IPS-18c (cell line): Measurements from ENCODE around the gene SPSB4.
"Not testable (repeated sequence)": the region's sequence is repeated elsewhere in the genome, so short reads cannot be mapped to it uniquely, and the experiment has no call there.

Experiments used
- H3K4me3 ChIP-seq: 2 replicates; pipeline ENCODE4 v1.7.0; 2013; ENCODE audit warnings: low read depth, mild to moderate bottlenecking, low read length, moderate library complexity; ENCODE audit not compliant: insufficient read depth
- H3K9me3 ChIP-seq: one replicate; pipeline ENCODE4 v1.6.1; 2013; ENCODE audit warnings: mild to moderate bottlenecking, low read length, moderate library complexity; ENCODE audit not compliant: control insufficient read depth, insufficient read depth

Gene SPSB4

GRCh38 chr3:141103067-141103466, 51.9 kb downstream of the SPSB4 start:
- Histone ChIP-seq H3K4me3 (no peak overlapping the region), H3K9me3 (peaks cover 2% of the 10 kb centered on the region)

GRCh38 chr3:141103503-141103902, 52.4 kb downstream of the SPSB4 start:
- H3K9me3 ChIP-seq = peaks cover 2% of the 10 kb centered on the region
- no peak overlapping the region for H3K4me3 ChIP-seq

- Histone ChIP-seq H3K9me3 (peaks cover 2% of the 10 kb centered on the region), H3K4me3 (no peak overlapping the region)
These were observed 53.1 kb downstream of the SPSB4 start for GRCh38 chr3:141104151-141104821.

DNA sequence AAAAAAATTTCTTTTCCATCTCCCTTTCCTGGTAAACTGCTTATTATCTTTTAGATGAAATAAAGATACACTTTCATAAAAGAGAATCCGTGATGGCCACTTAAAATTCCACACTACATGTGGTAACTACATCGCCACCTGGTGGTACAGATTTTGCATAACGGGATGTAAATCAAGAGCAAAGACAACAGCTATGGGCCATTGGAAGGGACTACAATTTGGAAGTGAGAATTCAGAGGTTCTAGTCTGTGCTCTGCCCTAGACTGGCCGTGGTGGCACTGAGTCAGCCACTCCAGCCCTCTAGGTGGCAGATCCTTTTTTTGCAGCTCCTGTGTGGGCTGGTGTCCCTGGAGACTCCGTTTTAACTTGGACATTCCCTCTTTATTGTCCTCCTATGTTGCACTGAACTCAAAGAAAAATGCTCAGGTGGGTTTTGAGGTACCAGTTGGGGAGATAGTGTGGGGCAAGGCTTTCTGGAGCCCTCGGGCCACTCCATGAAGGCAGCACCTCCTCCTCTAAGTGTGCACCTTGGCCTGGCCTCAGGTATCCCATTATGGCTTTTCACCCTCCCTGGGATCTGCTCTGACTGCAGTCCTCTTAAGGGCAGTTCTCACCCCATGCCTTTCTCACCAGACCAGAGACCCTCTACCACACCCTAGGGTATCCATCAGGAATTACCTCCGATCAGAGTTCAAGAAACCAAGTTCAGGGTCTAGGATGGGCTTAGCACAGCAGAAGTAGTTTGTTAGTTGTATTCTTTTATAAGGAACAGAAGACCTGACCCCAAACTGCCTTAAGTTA, 54.9 kb downstream of the SPSB4 start:
- H3K4me3 ChIP-seq = no peak overlapping the region

DNA sequence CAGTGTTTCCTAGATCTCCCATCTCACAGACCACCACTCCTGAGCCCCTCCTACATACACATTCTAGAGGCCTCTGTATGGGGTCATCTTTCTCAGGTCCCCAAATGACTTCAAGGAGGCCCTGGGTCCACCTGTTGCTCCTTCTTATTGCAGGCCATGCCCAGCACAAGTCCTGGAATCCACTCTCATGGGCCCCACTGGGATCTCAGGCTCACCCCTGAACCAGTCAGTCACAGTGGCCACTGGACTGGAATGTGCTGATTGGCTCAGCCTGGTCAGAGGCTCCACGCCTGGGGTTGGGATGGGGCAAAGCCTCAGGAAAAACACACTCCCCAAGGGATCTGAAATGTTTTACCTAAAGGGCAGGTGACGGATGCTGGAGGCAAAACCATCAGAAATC, 55.7 kb downstream of the SPSB4 start:
- Histone ChIP-seq H3K4me3 (no peak overlapping the region), H3K9me3 (no peaks in the 10 kb centered on the region)

More for the DNA sequence above, 54.9 kb downstream of the SPSB4 start:
- no peaks in the 10 kb centered on the region for H3K9me3 ChIP-seq

GRCh38 chr3:141108039-141108438, 56.9 kb downstream of the SPSB4 start:
- Histone ChIP-seq H3K9me3 (no peaks in the 10 kb centered on the region), H3K4me3 (no peak overlapping the region)

GRCh38 chr3:141109751-141110150, 58.6 kb downstream of the SPSB4 start:
- no peak overlapping the region for H3K4me3 ChIP-seq
- no peaks in the 10 kb centered on the region for H3K9me3 ChIP-seq

- Histone ChIP-seq H3K4me3 (no peak overlapping the region), H3K9me3 (no peaks in the 10 kb centered on the region)
These were observed 59.2 kb downstream of the SPSB4 start for GRCh38 chr3:141110322-141110721.

GRCh38 chr3:141111364-141112155, 60.4 kb downstream of the SPSB4 start:
- no peak overlapping the region for H3K4me3 ChIP-seq
- no peaks in the 10 kb centered on the region for H3K9me3 ChIP-seq

- H3K4me3 ChIP-seq = no peak overlapping the region
- no peaks in the 10 kb centered on the region for H3K9me3 ChIP-seq
These were observed 61.6 kb downstream of the SPSB4 start for GRCh38 chr3:141112686-141113297.

DNA sequence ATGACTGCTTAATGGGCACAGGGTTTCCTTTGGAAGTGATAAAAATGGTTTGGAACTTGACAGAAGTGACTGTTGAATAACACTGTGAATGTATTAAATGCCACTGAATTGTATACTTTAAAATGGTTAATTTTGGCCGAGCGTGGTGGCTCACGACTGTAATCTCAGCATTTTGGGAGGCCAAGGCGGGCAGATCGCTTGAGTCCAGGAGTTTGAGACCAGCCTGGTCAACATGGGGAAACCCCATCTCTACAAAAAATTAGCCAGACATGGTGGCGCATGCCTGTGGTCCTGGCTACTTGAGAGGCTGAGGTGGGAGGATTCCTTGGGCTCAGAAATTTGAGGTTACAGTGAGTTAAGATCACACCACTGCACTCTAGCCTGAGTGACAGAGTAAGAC, 62.5 kb downstream of the SPSB4 start:
- not testable (repeated sequence) for H3K9me3 ChIP-seq, H3K4me3 ChIP-seq

DNA sequence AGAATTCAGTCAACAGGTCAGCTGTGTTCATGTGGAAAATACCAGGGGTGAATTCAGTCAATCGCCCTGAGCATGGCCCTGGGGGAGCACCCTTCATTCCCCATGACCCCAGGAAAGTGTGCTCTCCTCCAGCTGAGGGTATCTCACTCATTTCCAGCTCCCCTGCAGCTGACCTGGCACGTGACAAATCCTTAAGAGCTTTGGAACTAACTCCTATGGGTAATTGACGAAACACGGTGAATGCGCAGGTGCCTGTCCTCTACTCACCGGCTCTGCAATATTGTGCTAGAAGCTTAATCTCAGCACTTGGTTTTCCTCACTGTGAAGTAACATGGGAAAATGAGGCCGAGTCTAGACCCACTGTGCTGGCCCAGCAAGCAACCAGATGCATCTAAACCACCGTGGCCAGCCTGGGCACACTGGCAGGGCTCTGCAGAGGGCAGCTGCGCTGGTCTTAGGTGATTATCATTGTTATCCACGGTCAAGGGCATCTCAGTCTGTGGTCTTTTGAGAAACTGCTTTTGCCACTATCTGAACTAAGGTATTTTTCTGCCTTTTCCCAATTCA, 63.1 kb downstream of the SPSB4 start:
- Histone ChIP-seq H3K4me3 (no peak overlapping the region), H3K9me3 (no peaks in the 10 kb centered on the region)

GRCh38 chr3:141114816-141115460, 63.8 kb downstream of the SPSB4 start:
- H3K9me3 ChIP-seq = no peaks in the 10 kb centered on the region
- H3K4me3 ChIP-seq = no peak overlapping the region

GRCh38 chr3:141115789-141116541, 64.8 kb downstream of the SPSB4 start:
- no peak overlapping the region for H3K4me3 ChIP-seq
- no peaks in the 10 kb centered on the region for H3K9me3 ChIP-seq

- Histone ChIP-seq H3K9me3 (no peaks in the 10 kb centered on the region), H3K4me3 (no peak overlapping the region)
These were observed 65.6 kb downstream of the SPSB4 start for GRCh38 chr3:141116721-141117120.

DNA sequence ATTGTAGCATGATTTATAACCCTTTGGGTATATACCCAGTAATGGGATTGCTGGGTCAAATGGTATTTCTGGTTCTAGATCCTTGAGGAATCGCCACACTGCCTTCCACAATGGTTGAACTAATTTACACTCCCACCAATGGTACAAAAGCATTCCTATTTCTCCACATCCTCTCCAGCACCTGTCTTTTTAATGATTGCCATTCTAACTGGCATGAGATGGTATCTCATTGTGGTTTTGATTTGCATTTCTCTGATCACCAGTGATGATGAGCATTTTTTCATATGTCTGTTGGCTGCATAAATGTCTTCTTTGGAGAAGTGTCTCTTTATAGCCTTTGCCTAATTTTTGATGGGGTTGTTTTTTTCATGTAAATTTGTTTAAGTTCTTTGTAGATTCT, 66.8 kb downstream of the SPSB4 start:
- not testable (repeated sequence) for H3K9me3 ChIP-seq, H3K4me3 ChIP-seq
